ENCODE measurements around the gene PLPPR1.

PLPPR1 gene

DNA sequence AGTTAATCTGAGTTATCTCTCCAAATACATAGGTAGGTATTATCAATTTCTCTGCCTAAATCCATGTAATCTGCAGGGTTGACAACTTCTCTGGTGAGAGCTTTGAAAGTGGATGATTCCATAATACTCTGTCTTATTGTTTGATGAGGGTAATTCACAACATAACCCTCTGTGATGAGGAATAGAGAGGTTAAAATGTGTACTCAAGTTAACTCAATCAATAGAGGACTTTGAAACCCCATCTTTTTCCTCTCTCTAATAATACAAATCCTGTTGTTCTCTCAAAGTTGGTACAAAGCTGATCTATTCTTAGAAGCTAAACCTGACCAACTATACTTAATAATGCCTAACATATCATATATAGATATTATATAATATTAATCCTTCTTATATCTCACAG lies 100.1 kb downstream of the PLPPR1 start:
- DNase-seq, result no peak

GRCh38 chr9:101130054-101130453 lies 101.5 kb downstream of the PLPPR1 start:
- no peak for DNase-seq

DNA sequence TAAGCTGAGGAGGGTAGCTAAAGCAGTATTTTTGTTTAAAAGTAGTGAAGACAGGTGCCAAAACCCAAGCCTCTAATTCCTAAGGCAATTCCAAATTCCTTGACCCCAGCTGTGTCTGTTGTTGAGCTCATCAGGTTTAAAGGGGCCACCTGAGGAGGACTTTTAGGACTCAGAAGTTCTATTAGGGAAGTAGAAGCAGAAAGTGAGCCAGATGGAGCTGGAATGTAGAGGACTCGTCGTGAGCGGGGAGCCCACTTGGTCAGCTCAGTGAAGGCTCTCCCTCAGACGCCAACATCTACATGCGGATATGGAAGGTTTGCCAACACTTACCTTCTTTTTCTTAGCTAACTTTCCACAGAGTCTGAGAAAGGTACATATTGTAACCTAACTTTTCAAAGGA lies 102.8 kb downstream of the PLPPR1 start:
- no peak for DNase-seq

DNA sequence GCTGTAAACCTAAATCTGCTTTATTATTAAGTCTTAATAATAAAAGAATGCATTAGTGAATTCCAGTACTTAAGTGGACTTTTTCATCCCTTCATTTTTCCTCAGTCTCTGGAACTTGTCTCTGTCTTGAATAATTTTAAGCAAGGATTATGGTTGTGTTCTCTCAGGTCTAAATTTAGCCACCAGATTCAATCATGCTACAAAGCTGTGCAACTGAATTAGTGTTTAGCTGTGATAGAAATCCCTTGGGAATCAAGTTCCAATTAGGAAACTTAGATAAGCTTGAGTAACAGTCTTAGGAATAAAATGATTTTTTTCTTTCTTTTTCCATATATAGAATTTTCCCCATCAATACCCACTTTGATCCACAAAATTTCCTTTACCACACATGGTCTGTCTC lies 104.3 kb downstream of the PLPPR1 start:
- DNase-seq, result no peak

GRCh38 chr9:101138509-101138908 lies 110.0 kb downstream of the PLPPR1 start:
- DNase-seq, result no peak

GRCh38 chr9:101139082-101139481 lies 110.6 kb downstream of the PLPPR1 start:
- DNase-seq, result no peak

- no peak for DNase-seq
These were observed 112.2 kb downstream of the PLPPR1 start for GRCh38 chr9:101140764-101141163.

GRCh38 chr9:101146508-101146907 lies 118.0 kb downstream of the PLPPR1 start:
- DNase-seq, result no peak

- DNase-seq, result no peak
These were observed 119.8 kb downstream of the PLPPR1 start for GRCh38 chr9:101148344-101148743.

GRCh38 chr9:101158361-101158760 lies 129.8 kb downstream of the PLPPR1 start:
- DNase-seq, result no peak

DNA sequence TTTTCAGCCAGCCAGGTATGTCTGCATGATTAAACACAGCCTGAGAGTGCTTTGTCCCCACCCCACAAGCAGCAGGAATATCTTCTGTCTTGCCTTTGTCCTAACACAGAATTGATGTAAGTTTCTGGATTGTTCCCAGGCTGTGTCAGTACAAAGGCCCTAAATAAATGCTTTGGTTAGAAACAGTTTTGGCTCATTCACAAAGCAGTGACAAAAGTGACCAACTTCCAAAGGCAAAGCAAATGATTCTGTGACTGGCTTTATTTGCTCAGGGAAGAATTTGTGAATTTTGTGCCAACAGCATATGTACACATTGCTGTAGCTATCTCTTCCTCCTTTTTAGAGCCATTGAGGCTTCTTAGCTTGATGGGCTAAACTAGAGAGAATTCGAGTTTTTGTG lies 133.7 kb downstream of the PLPPR1 start:
- DNase-seq, result no peak

DNA sequence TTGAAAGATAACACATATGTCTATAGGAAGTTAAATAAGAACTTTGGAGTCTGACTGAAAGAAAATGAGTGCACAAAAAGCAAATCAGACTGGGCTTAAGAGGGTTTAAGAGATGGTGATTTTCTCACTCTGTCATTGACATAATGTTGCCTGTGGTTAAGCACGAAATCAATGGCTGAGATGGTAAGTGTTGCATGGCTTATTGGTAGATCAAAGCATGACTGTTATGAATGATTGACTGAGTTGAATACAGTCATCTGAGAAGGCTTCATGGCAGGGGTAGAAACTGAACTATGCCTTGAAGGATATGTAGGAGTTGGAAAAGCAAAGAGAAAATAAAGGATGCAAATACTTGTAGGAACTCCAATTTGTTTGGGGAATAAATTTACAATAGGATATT lies 136.6 kb downstream of the PLPPR1 start:
- no peak for DNase-seq

- DNase-seq, result no peak
These were observed 139.1 kb downstream of the PLPPR1 start for GRCh38 chr9:101167490-101168134.

DNA sequence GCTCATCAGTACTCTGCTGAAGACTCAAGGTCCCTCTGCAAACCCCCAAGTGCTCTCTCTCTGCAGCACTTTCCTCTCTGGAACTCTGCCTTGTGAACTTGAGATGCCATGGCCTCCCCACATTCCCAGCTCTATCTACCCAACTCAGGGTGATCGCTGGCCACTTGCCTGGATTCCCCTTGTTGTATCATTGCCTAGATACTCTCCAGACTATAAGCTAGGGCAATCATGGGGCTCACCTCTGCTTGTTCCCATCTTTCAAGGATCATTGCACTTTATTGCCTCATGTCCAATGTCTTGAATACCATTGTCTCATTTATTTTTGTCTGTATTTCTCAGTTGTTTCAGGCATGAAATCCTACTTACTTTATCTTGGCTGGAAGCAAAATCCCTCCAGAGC lies 144.1 kb downstream of the PLPPR1 start:
- DNase-seq, result no peak

DNA sequence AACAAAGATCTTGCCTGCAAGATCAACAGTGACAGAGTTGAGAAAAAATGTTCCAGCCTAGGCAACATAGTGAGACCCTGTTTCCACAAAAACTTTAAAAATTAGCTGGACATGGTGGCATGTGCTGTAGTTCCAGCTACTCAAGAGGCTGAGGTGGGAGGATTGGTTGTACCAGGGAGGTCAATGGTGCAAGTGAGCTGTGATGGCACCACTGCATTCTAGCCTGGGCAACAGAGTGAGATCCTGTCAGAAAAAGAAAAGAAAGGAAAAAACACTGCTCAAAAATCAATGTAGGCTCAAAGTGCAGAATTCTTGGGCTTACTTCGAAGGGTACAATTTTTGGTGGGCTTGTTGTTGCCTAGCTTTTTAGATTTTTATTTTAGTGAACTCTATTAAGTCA lies 145.4 kb downstream of the PLPPR1 start:
- no peak for DNase-seq

DNA sequence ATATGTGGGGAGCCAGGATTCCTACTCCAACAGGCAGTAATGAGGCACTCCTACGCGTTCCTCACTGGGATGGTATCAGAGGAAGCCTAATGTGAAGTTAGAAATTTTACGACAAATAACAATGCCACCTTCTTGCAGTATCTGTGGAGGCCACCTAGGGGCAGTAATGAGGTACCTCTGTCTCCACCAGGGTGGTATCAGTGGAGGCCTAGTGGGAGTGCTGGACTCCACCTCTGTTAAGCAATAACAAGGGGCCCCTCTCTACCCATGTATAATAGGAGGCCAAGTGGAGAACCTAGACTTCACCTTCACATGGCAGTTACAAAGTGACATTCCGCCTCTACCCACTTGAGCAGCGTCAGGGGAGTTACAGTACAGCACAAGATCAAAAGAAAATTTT lies 147.9 kb downstream of the PLPPR1 start:
- DNase-seq, result no peak

DNA sequence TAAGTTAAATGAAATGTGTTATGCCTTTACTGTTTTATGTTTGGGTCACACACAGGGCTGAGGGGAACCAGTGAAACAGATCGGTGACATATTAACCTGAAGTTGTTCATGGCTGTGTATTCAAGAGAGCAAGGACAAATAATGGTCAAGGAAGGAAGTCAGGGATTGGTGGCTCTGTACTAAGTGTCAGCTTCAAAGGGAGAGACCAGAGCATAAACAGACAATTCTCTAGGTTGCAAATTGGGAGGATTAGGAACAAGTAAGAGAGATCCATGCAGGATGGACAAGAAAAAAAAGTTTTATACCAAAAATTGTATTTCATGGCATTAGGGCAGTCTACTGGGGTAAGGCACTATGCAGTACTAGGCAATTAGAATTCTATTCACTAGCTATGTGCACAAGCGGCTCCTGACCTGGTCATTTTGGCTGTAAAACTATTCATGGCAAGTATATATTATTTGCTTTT lies 156.3 kb downstream of the PLPPR1 start:
- DNase-seq, result no peak

- no peak for DNase-seq
These were observed 163.2 kb downstream of the PLPPR1 start for GRCh38 chr9:101191723-101192122.

DNA sequence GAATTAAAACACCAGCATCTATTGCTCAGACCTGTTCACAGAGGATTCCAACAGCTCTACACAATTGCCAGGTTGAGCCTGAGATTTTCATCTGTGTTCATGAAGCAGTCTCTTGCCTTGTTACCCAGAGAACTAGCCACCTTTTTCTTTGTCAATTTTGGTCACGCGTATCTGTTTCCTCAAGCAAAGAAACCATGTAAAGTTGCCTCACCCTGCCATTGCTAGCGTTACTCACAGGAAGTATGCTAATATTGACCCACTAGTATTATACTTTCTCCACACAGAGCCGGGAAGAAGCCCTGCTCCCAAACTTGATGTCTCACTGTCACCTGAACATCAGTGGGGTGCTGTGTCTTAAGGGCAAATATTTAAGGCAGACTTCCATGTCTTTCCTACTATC lies 168.5 kb downstream of the PLPPR1 start:
- DNase-seq, result no peak

GRCh38 chr9:101200852-101201251 lies 172.3 kb downstream of the PLPPR1 start:
- no peak for DNase-seq

- no peak for DNase-seq
These were observed 173.1 kb downstream of the PLPPR1 start for GRCh38 chr9:101201630-101202029.

- no peak for DNase-seq
These were observed 181.1 kb downstream of the PLPPR1 start for GRCh38 chr9:101209670-101210069.

DNA sequence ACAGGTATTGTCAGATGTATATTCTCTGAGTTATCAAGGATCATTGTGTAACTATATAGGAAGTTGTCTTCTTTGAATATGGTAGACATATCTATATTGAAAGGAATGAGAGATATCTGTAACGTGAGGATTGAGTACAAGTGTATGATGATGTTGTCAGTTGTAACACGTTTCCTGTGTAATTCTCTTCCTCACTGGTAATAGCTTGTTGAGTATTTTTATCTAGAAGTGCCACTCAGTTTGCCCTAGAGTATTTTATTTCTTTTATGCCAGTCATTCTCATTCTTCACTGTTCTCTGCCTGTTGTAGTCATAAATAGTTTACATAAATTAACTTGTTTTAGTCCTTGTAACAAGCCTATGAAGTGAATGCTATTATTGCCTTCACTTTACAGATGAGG lies 184.1 kb downstream of the PLPPR1 start:
- DNase-seq, result no peak

GRCh38 chr9:101219030-101219429 lies 190.5 kb downstream of the PLPPR1 start:
- DNase-seq, result no peak

- no peak for DNase-seq
These were observed 191.8 kb downstream of the PLPPR1 start for GRCh38 chr9:101220341-101220740.

DNA sequence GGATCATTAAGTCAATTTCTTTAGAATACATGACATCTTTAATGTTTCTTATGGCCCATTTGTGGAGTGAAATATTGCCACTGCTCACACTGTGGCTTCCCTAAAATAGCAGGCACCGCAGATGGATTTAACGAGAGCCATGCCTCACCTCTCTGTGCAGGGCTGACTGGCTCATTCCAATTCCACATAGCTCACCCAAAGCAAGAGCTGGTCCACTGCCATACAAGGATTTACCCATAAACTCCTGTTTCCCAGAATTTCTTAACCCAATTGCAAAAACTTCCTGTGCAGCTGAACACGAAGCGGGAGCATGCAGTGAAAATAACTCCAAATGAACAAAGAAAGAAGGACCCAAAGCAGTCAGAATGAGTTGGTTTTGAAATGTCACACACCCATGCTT lies 196.7 kb downstream of the PLPPR1 start:
- no peak for DNase-seq

Measured in CD4-positive, alpha-beta T cell treated with Interleukin-1 beta for 1 hour (primary cell).